ENCODE results near the gene LYPLAL1.

The LYPLAL1 gene

DNA sequence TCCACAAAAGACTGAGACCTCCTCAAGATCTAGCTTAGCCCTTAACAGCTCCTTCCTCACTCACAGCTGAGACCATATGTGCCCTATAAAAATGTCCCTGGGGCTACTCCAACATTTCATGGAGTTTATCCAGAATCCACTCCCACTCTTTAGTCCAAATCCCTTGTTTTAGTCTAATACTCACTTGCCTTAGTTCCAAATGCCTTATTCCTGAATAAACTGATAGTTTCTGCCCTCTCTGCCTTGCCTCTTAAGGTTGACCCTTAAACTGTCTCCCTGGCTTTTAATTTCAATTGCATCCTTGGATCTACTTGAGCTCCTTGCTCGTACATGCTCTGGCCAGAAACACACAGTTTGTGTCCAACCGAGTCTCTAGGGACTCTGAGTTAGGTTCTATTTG lies 47.3 kb upstream of the LYPLAL1 start:
- Histone ChIP-seq H3K9me2 (replicated peaks; ENCODE audit: insufficient read depth, low read length) (no peaks in the 10 kb centered on the region), H4K20me1 (ENCODE audit: low read depth, low read length) (no peaks in the 10 kb centered on the region), H3K9me3 (ENCODE audit: insufficient read depth, low read length) (no peaks in the 10 kb centered on the region), H3K27ac (ENCODE audit: low read depth, low read length) (no peak overlapping the region), H2AFZ (ENCODE audit: low read depth, low read length, severe bottlenecking) (no peak overlapping the region), H3K36me3 (ENCODE audit: low read length) (no peaks in the 10 kb centered on the region), H3K79me2 (ENCODE audit: insufficient read depth, low read length) (no peaks in the 10 kb centered on the region), H3F3A (ENCODE audit: insufficient read depth) (no peaks in the 10 kb centered on the region), H3K4me3 (ENCODE audit: insufficient read depth, low read length, poor library complexity, severe bottlenecking) (no peak overlapping the region), H3K27me3 (ENCODE audit: low read length) (no peaks in the 10 kb centered on the region), H3K4me2 (ENCODE audit: low read depth, low read length, poor library complexity, severe bottlenecking) (no peak overlapping the region), H3K9ac (ENCODE audit: low read length) (no peak overlapping the region)
- no peak for TF ChIP-seq EZH2phosphoT487 (conservative IDR thresholded peaks at IDR 0.05; ENCODE audit: low read length)
- TF ChIP-seq, protein P1, sequence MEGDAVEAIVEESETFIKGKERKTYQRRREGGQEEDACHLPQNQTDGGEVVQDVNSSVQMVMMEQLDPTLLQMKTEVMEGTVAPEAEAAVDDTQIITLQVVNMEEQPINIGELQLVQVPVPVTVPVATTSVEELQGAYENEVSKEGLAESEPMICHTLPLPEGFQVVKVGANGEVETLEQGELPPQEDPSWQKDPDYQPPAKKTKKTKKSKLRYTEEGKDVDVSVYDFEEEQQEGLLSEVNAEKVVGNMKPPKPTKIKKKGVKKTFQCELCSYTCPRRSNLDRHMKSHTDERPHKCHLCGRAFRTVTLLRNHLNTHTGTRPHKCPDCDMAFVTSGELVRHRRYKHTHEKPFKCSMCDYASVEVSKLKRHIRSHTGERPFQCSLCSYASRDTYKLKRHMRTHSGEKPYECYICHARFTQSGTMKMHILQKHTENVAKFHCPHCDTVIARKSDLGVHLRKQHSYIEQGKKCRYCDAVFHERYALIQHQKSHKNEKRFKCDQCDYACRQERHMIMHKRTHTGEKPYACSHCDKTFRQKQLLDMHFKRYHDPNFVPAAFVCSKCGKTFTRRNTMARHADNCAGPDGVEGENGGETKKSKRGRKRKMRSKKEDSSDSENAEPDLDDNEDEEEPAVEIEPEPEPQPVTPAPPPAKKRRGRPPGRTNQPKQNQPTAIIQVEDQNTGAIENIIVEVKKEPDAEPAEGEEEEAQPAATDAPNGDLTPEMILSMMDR (IDR thresholded peaks at IDR 0.05; ENCODE audit: insufficient read depth, low read length, poor library complexity, severe bottlenecking) = no peak

DNA sequence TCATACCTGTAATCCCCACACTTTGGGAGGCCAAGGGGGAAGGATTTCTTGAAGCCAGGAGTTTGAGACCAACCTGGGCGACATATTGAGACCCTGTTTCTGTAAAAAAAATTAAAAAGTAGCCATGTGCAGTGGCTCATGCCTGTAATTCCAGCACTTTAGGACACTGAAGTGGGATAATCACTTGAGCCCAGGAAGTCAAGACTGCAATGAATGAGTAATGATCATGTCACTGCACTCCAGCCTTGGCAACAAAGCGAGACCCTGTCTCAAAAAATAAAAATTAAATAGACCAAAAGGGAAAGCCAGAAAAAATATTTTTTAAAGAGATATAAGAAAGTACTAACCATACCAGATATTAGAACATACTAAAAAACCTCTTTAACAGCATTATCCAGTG lies 44.7 kb upstream of the LYPLAL1 start:
- Histone ChIP-seq H3K27me3 (ENCODE audit: low read length) (no peaks in the 10 kb centered on the region), H4K20me1 (ENCODE audit: low read depth, low read length) (no peaks in the 10 kb centered on the region), H3K9ac (ENCODE audit: low read length) (no peak overlapping the region), H3K9me2 (replicated peaks; ENCODE audit: insufficient read depth, low read length) (no peaks in the 10 kb centered on the region), H3K36me3 (ENCODE audit: low read length) (no peaks in the 10 kb centered on the region), H3K27ac (ENCODE audit: low read depth, low read length) (no peak overlapping the region), H3K79me2 (ENCODE audit: insufficient read depth, low read length) (no peaks in the 10 kb centered on the region), H3K9me3 (ENCODE audit: insufficient read depth, low read length) (no peaks in the 10 kb centered on the region), H3F3A (ENCODE audit: insufficient read depth) (no peaks in the 10 kb centered on the region), H3K4me3 (ENCODE audit: insufficient read depth, low read length, poor library complexity, severe bottlenecking) (no peak overlapping the region), H3K4me2 (ENCODE audit: low read depth, low read length, poor library complexity, severe bottlenecking) (no peak overlapping the region), H2AFZ (ENCODE audit: low read depth, low read length, severe bottlenecking) (no peak overlapping the region)
- TF ChIP-seq, protein P1 (IDR thresholded peaks at IDR 0.05; ENCODE audit: insufficient read depth, low read length, poor library complexity, severe bottlenecking) = no peak
- no peak for TF ChIP-seq EZH2phosphoT487 (conservative IDR thresholded peaks at IDR 0.05; ENCODE audit: low read length)

DNA sequence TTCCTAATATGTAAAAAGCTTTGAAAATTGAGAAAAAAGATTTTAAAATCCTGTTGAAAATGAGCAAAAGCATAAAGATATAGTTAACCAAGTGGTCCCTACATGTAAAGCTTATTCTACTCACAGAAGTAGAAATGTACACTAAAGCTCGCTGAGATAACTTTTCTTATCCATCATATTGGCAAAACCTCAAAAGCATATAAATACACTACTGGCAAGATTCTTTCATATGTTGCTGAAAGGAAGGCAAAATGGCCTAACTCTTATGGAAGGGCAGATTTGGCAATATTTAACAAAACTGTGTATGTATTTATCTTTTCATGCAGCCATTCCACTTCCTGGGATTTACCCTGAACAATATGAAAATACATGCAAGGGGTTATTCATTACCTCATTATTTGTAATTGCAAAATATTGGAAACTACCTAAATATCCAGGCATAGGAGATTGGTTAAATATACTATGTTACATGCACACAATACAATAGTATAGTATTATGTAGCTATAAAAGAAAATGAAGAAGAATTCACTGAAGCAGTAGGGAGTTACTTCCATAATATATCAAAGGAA lies 43.2 kb upstream of the LYPLAL1 start:
- H3K79me2 ChIP-seq (ENCODE audit: insufficient read depth, low read length) = no peaks in the 10 kb centered on the region
- H3K4me3 ChIP-seq (ENCODE audit: insufficient read depth, low read length, poor library complexity, severe bottlenecking) = no peak overlapping the region
- no peaks in the 10 kb centered on the region for H3K36me3 ChIP-seq (ENCODE audit: low read length)
- no peaks in the 10 kb centered on the region for H3F3A ChIP-seq (ENCODE audit: insufficient read depth)
- H3K27me3 ChIP-seq (ENCODE audit: low read length) = no peaks in the 10 kb centered on the region
- H3K9ac ChIP-seq (ENCODE audit: low read length) = no peak overlapping the region
- H3K27ac ChIP-seq (ENCODE audit: low read depth, low read length) = no peak overlapping the region
- no peak overlapping the region for H2AFZ ChIP-seq (ENCODE audit: low read depth, low read length, severe bottlenecking)
- no peaks in the 10 kb centered on the region for H3K9me2 ChIP-seq (replicated peaks; ENCODE audit: insufficient read depth, low read length)
- no peaks in the 10 kb centered on the region for H4K20me1 ChIP-seq (ENCODE audit: low read depth, low read length)
- TF ChIP-seq EZH2phosphoT487 (conservative IDR thresholded peaks at IDR 0.05; ENCODE audit: low read length) = no peak
- H3K4me2 ChIP-seq (ENCODE audit: low read depth, low read length, poor library complexity, severe bottlenecking) = no peak overlapping the region
- no peaks in the 10 kb centered on the region for H3K9me3 ChIP-seq (ENCODE audit: insufficient read depth, low read length)

DNA sequence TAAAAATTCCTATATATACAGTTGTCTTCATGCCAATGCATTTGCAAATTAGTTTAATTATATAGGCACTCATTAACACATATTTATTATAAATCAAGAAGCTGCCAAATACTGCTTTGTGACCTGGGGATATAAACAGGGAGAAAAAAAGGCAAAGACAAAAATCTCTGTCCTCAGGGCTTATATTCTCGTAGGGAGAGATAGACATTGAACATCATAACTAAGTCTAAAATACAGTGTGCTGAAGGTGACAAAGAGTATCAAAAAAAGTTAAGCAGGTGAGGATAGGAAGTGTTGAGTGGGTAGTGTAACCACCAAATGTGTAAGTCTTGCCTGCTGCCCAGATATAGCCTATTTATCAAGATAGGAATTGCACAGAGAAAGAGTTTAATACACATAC lies 40.7 kb upstream of the LYPLAL1 start:
- TF ChIP-seq, protein P1 (IDR thresholded peaks at IDR 0.05; ENCODE audit: insufficient read depth, low read length, poor library complexity, severe bottlenecking) = no peak
- no peak for TF ChIP-seq EZH2phosphoT487 (conservative IDR thresholded peaks at IDR 0.05; ENCODE audit: low read length)
- no peak overlapping the region for H3K4me3 ChIP-seq (ENCODE audit: insufficient read depth, low read length, poor library complexity, severe bottlenecking)
- no peak overlapping the region for H3K27ac ChIP-seq (ENCODE audit: low read depth, low read length)
- no peak overlapping the region for H2AFZ ChIP-seq (ENCODE audit: low read depth, low read length, severe bottlenecking)
- H3K27me3 ChIP-seq (ENCODE audit: low read length) = no peaks in the 10 kb centered on the region
- H4K20me1 ChIP-seq (ENCODE audit: low read depth, low read length) = no peaks in the 10 kb centered on the region
- no peaks in the 10 kb centered on the region for H3K9me3 ChIP-seq (ENCODE audit: insufficient read depth, low read length)
- H3F3A ChIP-seq (ENCODE audit: insufficient read depth) = no peaks in the 10 kb centered on the region
- H3K79me2 ChIP-seq (ENCODE audit: insufficient read depth, low read length) = no peaks in the 10 kb centered on the region
- H3K36me3 ChIP-seq (ENCODE audit: low read length) = no peaks in the 10 kb centered on the region
- H3K9me2 ChIP-seq (replicated peaks; ENCODE audit: insufficient read depth, low read length) = no peaks in the 10 kb centered on the region
- H3K4me2 ChIP-seq (ENCODE audit: low read depth, low read length, poor library complexity, severe bottlenecking) = no peak overlapping the region
- no peak overlapping the region for H3K9ac ChIP-seq (ENCODE audit: low read length)

Data from SU-DHL-6 (cell line).